ENCODE measurements around the gene KCNJ10.
A peak's percentile ranks its signal among the peaks of the same experiment; 100 is the strongest.

KCNJ10 gene

GRCh38 chr1:160084771-160085321 is 14.9 kb upstream of the KCNJ10 start:
- DNase-seq (ENCODE audit: low read depth in 2 of 2): no peak

DNA sequence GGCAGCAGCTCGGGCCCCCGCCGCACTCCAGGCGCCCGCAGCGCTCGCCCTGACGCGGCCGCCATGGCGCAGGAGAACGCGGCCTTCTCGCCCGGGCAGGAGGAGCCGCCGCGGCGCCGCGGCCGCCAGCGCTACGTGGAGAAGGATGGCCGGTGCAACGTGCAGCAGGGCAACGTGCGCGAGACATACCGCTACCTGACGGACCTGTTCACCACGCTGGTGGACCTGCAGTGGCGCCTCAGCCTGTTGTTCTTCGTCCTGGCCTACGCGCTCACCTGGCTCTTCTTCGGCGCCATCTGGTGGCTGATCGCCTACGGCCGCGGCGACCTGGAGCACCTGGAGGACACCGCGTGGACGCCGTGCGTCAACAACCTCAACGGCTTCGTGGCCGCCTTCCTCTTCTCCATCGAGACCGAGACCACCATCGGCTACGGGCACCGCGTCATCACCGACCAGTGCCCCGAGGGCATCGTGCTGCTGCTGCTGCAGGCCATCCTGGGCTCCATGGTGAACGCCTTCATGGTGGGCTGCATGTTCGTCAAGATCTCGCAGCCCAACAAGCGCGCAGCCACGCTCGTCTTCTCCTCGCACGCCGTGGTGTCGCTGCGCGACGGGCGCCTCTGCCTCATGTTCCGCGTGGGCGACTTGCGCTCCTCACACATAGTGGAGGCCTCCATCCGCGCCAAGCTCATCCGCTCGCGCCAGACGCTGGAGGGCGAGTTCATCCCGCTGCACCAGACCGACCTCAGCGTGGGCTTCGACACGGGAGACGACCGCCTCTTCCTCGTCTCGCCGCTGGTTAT is 14.2 kb upstream of the KCNJ10 start:
- peak; percentile 49 to 58 for DNase-seq (ENCODE audit: low read depth in 2 of 2)

GRCh38 chr1:160082926-160083325 is 13.0 kb upstream of the KCNJ10 start:
- no peak for DNase-seq (ENCODE audit: low read depth in 2 of 2)

DNA sequence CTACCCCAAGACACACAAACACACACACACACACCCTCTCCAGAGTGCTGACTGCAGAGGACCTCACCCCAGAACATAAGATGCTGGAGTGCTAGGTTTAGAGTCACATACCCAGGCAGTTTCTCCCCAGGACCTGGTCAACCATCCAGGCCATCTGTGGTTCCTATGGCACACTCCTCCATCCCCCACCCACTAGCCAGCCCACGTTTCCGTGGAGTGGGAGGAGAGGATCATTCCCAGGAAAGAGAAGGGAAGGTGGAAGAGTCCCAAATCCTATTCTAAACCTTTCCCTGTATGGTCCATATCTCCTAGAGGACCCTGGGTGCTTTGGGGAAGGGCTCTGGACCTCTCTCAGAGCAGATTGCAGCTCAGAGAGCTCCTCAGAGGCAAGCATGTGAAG is 12.5 kb upstream of the KCNJ10 start:
- DNase-seq (ENCODE audit: low read depth in 2 of 2): no peak

GRCh38 chr1:160081261-160081936 is 11.4 kb upstream of the KCNJ10 start, which contains the start of gene KCNJ9:
TSS of gene KCNJ9 (plus strand) at chr1:160081538. CDS start at chr1:160084031, 2,493 bp downstream.
- no peak for DNase-seq (ENCODE audit: low read depth in 2 of 2)

- no peak for DNase-seq (ENCODE audit: low read depth in 2 of 2)
Observed at GRCh38 chr1:160080381-160081100, 10.6 kb upstream of the KCNJ10 start.

DNA sequence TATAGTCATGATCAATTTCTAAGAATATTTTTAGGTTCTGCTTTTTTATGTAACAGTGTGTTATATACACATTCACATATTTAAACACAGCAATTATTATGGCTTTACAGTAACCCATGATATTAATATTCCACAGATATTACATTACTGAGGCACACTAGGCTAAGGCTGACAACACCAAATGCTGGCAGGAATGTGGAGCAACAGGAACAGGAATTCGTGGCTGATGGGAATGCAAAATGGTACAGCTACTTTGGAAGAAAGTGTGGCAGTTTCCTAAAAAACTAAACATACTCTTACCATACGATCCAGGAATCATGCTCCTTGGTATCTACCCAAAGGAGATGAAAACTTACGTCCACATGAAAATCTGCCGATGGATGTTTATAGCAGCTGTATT is 9.5 kb upstream of the KCNJ10 start:
- no peak for DNase-seq (ENCODE audit: low read depth in 2 of 2)

GRCh38 chr1:160078512-160079195 is 8.7 kb upstream of the KCNJ10 start:
- DNase-seq (ENCODE audit: low read depth in 2 of 2): peak; percentile 40 to 63

- no peak for DNase-seq (ENCODE audit: low read depth in 2 of 2)
Observed at GRCh38 chr1:160077486-160077885, 7.5 kb upstream of the KCNJ10 start.

DNA sequence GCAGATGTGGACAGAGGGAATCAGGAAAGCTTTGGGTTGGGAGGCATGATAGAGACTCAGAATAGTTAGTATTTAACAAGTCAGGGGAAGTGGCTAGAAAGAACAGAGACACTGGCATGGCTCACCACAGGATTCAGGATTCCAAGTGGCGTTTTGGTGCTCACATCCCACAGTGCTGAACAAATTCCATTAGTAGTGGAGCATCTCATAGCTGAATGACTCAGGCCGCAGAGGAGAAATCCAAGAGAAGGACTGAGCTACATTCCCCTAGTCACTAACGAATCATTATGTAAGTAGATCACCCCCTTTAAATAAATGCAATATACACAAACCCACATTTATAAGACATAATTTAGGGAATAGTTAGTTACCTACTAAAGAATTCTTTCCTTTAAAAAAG is 6.3 kb upstream of the KCNJ10 start:
- DNase-seq (ENCODE audit: low read depth in 2 of 2): no peak

- no peak for DNase-seq (ENCODE audit: low read depth in 2 of 2)
Observed at GRCh38 chr1:160075836-160076235, 5.9 kb upstream of the KCNJ10 start.

GRCh38 chr1:160074865-160075264 is 4.9 kb upstream of the KCNJ10 start:
- no peak for DNase-seq (ENCODE audit: low read depth in 2 of 2)

GRCh38 chr1:160071289-160071688 is 1.3 kb upstream of the KCNJ10 start:
- no peak for DNase-seq (ENCODE audit: low read depth in 2 of 2)

DNA sequence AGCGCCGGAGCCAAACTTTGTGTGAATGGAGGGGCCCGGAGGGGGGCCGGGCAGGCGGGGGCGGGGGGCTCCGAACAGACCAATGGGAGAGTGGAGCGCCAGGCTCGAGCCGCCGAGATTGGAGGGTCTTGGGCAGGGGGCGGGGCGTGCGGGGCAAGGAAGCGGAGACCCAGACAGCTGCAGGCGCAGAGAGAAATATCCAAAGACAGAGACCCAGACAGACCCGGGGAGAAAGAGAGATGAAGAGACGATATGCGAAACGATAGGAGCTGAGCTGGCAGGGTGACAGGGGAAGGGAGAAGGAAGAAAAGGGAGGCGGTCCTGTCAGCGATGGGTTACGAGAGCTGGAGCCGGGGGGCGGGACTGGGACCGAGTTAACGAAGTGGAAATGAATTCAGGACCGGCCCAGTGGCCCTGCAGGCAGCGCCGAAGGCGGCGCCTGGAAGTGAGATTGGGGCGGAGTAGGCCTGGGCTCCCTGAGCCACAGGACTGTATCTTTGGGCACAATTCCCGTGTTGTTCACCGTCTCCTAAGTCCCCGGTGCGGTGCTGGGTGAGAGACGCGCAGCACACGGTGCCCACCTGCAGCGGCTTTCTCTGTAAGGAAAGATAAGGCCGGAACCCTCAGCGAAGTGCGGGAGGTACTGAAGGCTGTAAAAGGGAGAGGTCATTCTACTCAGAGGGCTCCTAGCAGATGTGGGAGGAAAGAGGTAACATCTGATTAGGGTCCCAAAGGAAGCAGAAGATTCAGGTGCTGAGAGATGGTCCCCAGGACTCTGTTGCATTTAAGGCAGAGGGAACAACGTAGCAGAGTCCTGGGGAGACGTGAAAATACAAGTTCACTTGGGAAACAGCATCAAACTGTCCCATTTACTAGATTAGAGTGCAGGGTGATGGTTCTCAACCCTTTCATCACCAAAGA is 543 bp upstream of the KCNJ10 start:
- peak; percentile 51 to 62 for DNase-seq (ENCODE audit: low read depth in 2 of 2)

DNA sequence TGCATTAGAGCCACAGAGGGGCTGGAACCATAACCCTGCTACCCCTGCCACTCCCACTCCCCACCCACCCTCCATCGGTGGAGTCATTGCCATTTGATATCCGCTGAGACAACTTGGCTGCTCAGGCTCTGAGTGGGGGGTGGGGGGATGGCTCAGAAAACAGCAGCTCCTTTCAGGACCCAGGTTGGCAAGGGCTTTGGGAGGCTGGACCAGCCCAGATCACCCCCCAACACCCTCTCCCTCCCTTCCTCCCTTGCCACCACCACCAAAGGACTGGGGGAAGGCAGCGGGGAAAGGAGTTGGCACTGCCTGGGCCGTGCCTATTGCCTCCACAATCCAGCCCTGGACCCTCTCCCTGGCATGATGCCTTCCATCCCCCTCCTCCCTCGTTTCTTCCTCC is 1.7 kb downstream of the KCNJ10 start:
- DNase-seq (ENCODE audit: low read depth in 2 of 2): no peak

- DNase-seq (ENCODE audit: low read depth in 2 of 2): no peak
Observed at GRCh38 chr1:160066829-160067745, 2.9 kb downstream of the KCNJ10 start.

GRCh38 chr1:160064746-160065145 is 5.2 kb downstream of the KCNJ10 start:
- DNase-seq (ENCODE audit: low read depth in 2 of 2): no peak

DNA sequence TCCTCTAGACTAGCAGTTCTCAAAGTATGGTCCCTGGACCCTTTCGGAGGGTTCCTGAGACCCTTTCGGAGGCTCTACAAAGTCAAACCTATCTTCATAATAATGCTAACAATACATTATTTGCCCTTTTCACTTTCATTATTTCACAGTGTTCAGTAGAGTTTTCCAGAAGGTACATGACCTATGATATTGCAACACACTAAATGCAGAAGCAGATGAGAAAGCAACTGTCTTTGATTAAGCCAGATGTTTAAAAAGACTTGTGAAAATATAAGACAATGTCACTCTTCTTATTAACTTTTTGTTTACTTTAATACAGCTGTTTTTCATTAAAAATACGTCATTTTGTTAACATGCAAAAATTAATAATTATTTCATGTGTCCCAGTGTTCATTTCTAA is 5.8 kb downstream of the KCNJ10 start:
- DNase-seq (ENCODE audit: low read depth in 2 of 2): no peak

- DNase-seq (ENCODE audit: low read depth in 2 of 2): no peak
Observed at GRCh38 chr1:160063176-160063575, 6.8 kb downstream of the KCNJ10 start.

DNA sequence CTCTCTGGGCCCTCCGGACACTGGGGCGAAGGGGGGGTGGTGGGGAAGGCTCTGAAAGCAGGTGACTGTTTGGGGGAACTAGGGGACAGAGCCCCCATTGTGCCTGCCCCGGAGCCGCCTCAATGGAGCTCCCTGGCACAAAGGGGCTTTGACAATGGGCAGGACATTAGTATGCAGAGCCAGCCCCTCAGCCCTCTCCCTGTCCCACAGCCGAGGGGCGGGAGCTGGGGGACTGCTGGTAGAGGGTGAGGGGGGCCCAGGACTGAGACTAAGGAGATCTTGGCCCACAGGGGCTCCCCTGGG is 7.8 kb downstream of the KCNJ10 start:
- no peak for DNase-seq (ENCODE audit: low read depth in 2 of 2)
